ENCODE measurements around the gene ALDOB.

DNA sequence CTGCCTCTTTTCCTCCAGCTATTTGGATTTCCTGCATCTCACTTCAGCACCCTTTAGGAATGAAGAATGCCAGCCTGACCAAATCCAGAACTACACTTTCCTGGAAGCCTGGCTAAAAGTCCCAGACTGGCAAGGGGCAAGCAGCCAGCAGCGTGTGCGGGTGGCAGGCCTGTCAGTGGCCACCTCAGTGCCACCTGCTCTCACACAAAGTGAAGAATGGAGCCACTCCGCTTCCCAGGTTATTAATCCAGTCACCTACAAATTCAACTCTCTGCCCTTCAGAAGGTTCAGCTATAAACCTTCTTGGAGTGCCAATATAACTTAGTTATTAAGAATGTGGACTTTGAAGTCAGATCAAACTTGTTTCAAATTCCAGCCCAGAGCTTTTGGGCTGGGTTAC, 6.7 kb upstream of the ALDOB start:
- TF ChIP-seq, protein P1, sequence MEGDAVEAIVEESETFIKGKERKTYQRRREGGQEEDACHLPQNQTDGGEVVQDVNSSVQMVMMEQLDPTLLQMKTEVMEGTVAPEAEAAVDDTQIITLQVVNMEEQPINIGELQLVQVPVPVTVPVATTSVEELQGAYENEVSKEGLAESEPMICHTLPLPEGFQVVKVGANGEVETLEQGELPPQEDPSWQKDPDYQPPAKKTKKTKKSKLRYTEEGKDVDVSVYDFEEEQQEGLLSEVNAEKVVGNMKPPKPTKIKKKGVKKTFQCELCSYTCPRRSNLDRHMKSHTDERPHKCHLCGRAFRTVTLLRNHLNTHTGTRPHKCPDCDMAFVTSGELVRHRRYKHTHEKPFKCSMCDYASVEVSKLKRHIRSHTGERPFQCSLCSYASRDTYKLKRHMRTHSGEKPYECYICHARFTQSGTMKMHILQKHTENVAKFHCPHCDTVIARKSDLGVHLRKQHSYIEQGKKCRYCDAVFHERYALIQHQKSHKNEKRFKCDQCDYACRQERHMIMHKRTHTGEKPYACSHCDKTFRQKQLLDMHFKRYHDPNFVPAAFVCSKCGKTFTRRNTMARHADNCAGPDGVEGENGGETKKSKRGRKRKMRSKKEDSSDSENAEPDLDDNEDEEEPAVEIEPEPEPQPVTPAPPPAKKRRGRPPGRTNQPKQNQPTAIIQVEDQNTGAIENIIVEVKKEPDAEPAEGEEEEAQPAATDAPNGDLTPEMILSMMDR (IDR thresholded peaks at IDR 0.05; ENCODE audit: control extremely low read depth in 1 of 3, insufficient read depth in 1 of 3, low read depth in 1 of 3, low read length in 3 of 3): no peak
- TF ChIP-seq CBX5 (IDR thresholded peaks at IDR 0.05; ENCODE audit: low read depth, low read length) (no peak), POLR2AphosphoS5 (IDR thresholded peaks at IDR 0.05; ENCODE audit: low read depth, low read length) (no peak), POLR2A (IDR thresholded peaks at IDR 0.05; ENCODE audit: control extremely low read depth in 1 of 2, low read depth in 2 of 2, low read length in 2 of 2) (no peak), EP300 (IDR thresholded peaks at IDR 0.05; ENCODE audit: borderline replicate concordance in 1 of 2, low read depth in 2 of 2, low read length in 2 of 2) (no peak), CEBPB (IDR thresholded peaks at IDR 0.05; ENCODE audit: low read depth, low read length) (no peak), CHD1 (IDR thresholded peaks at IDR 0.05; ENCODE audit: low read depth, low read length) (no peak), RAD21 (IDR thresholded peaks at IDR 0.05 in 1 of 2, conservative IDR thresholded peaks at IDR 0.05 in 1 of 2; ENCODE audit: low read depth in 2 of 2, low read length in 2 of 2) (no peak), HDAC6 (IDR thresholded peaks at IDR 0.05; ENCODE audit: low read depth, low read length) (no peak), RNF2 (IDR thresholded peaks at IDR 0.05; ENCODE audit: borderline replicate concordance, low read depth, low read length, missing control alignments, poor library complexity, severe bottlenecking) (no peak), GTF2F1 (IDR thresholded peaks at IDR 0.05; ENCODE audit: borderline replicate concordance, low read depth, low read length) (no peak)
- TF ChIP-seq, protein P2, sequence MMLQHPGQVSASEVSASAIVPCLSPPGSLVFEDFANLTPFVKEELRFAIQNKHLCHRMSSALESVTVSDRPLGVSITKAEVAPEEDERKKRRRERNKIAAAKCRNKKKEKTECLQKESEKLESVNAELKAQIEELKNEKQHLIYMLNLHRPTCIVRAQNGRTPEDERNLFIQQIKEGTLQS (IDR thresholded peaks at IDR 0.05; ENCODE audit: insufficient read depth, low read depth, low read length): no peak
- TF ChIP-seq, protein P3, sequence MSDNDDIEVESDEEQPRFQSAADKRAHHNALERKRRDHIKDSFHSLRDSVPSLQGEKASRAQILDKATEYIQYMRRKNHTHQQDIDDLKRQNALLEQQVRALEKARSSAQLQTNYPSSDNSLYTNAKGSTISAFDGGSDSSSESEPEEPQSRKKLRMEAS (IDR thresholded peaks at IDR 0.05): no peak
- TF ChIP-seq, protein P4, sequence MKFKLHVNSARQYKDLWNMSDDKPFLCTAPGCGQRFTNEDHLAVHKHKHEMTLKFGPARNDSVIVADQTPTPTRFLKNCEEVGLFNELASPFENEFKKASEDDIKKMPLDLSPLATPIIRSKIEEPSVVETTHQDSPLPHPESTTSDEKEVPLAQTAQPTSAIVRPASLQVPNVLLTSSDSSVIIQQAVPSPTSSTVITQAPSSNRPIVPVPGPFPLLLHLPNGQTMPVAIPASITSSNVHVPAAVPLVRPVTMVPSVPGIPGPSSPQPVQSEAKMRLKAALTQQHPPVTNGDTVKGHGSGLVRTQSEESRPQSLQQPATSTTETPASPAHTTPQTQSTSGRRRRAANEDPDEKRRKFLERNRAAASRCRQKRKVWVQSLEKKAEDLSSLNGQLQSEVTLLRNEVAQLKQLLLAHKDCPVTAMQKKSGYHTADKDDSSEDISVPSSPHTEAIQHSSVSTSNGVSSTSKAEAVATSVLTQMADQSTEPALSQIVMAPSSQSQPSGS (IDR thresholded peaks at IDR 0.05; ENCODE audit: low read length): no peak
